Measurements from ENCODE around the gene ADAMTS2. TPM values are rescaled to one million over a fixed set of nuclear protein-coding genes. Genes with fewer than 3 reads are reported as not detected.
A peak's percentile ranks its signal among the peaks of the same experiment; 100 is the strongest.

ADAMTS2 gene
- total RNA-seq, 1 donor from 2014 or later = 1.2 TPM

GRCh38 chr5:179128041-179128365 lies 217.3 kb downstream of the ADAMTS2 start:
- Histone ChIP-seq H3K27ac (no peak overlapping the region), H3K4me1 (no peaks in the 10 kb centered on the region), H3K9ac (no peak overlapping the region), H4K20me1 (ENCODE audit: low read depth) (no peaks in the 10 kb centered on the region), H3K9me3 (ENCODE audit: low read depth) (no peaks in the 10 kb centered on the region), H3K4me3 (no peak overlapping the region), H3K4me2 (no peak overlapping the region), H3F3A (ENCODE audit: low read depth) (no peaks in the 10 kb centered on the region), H3K79me2 (ENCODE audit: low read depth) (no peaks in the 10 kb centered on the region), H3K36me3 (no peaks in the 10 kb centered on the region), H3K27me3 (no peaks in the 10 kb centered on the region), H2AFZ (replicated peaks) (no peak overlapping the region)
- Mint-ChIP-seq H3K27ac (peak overlapping the region; percentile 57), H3K4me3 (no peak overlapping the region), H3K36me3 (peaks cover 4% of the 10 kb centered on the region), H3K4me1 (no peaks in the 10 kb centered on the region), H3K9me3 (peaks cover 26% of the 10 kb centered on the region), H3K27me3 (ENCODE audit: insufficient read depth, low read depth) (peaks cover 4% of the 10 kb centered on the region)
- TF ChIP-seq EZH2phosphoT487 (IDR thresholded peaks at IDR 0.05) = no peak
- TF ChIP-seq EZH2 (IDR thresholded peaks at IDR 0.05) = no peak
- no peak for TF ChIP-seq CTCF (IDR thresholded peaks at IDR 0.05)
- DNase-seq (ENCODE audit: low spot score) = no peak

DNA sequence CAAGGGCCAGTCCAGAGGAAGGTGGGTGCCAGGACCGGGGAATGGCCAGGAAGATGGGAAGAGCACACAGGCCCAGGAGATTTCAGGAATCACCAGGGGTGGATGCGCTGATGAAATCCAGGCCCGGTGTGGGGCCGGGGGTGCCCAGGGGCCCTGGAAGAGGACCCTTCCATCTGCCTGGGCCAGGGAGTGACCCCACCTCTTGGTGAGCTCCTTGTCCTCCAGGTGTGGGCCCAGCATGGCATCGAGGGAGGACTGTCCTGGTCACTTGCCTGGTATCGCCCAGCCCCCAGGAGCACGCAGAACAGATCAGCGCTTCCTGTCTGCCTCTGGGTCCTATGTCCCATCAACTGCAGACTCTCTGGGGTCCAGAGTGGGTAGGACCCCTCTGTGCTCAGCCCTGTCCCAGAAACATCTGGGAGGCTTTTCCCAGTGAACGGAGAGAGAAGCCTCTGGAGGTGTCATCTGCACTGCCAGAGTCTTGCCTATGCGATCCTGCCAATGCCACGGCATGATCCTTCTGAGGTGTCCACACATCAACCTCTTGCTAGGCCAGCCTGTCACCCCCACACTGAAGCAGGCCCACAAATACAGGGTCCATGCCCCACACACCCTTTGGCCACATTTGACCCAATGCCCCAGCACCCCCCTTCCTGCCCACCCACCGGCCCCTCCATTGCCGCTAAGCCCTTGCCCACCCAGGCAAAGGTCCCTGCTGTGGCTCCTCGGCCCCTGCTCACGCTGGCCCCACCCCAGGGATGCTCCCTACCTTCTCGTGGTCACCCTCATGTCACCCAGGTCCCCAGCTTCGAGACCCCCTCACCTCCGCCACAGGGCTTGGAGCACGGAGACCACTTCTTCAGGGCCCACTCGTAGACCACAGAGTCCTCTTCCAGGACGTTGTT lies 217.9 kb downstream of the ADAMTS2 start:
- Histone ChIP-seq H3K27me3 (no peaks in the 10 kb centered on the region), H3K4me2 (no peak overlapping the region), H3K9me3 (ENCODE audit: low read depth) (no peaks in the 10 kb centered on the region), H3K9ac (no peak overlapping the region), H3K36me3 (no peaks in the 10 kb centered on the region), H3K4me1 (no peaks in the 10 kb centered on the region), H3K4me3 (no peak overlapping the region), H3K79me2 (ENCODE audit: low read depth) (no peaks in the 10 kb centered on the region), H3F3A (ENCODE audit: low read depth) (no peaks in the 10 kb centered on the region), H2AFZ (replicated peaks) (no peak overlapping the region), H3K27ac (no peak overlapping the region), H4K20me1 (ENCODE audit: low read depth) (no peaks in the 10 kb centered on the region)
- Mint-ChIP-seq H3K36me3 (no peaks in the 10 kb centered on the region), H3K4me3 (no peak overlapping the region), H3K27me3 (ENCODE audit: insufficient read depth, low read depth) (peaks cover 3% of the 10 kb centered on the region), H3K4me1 (no peaks in the 10 kb centered on the region), H3K27ac (peak overlapping the region; percentile 57), H3K9me3 (peaks cover 23% of the 10 kb centered on the region)
- TF ChIP-seq CTCF (IDR thresholded peaks at IDR 0.05) (no peak), EZH2phosphoT487 (IDR thresholded peaks at IDR 0.05) (no peak), EZH2 (IDR thresholded peaks at IDR 0.05) (no peak)
- DNase-seq (ENCODE audit: low spot score) = no peak

- peaks cover 23% of the 10 kb centered on the region for H3K9me3 Mint-ChIP-seq
These were observed 218.7 kb downstream of the ADAMTS2 start for GRCh38 chr5:179126506-179126991.

More at GRCh38 chr5:179126506-179126991, 218.7 kb downstream of the ADAMTS2 start:
- Histone ChIP-seq H3K36me3 (no peaks in the 10 kb centered on the region), H2AFZ (replicated peaks) (no peak overlapping the region), H3K27ac (no peak overlapping the region), H3K27me3 (no peaks in the 10 kb centered on the region), H3F3A (ENCODE audit: low read depth) (no peaks in the 10 kb centered on the region), H3K4me3 (no peak overlapping the region), H3K4me1 (no peaks in the 10 kb centered on the region), H4K20me1 (ENCODE audit: low read depth) (no peaks in the 10 kb centered on the region), H3K9ac (no peak overlapping the region), H3K79me2 (ENCODE audit: low read depth) (no peaks in the 10 kb centered on the region), H3K9me3 (ENCODE audit: low read depth) (no peaks in the 10 kb centered on the region), H3K4me2 (no peak overlapping the region)
- DNase-seq (ENCODE audit: low spot score) = no peak
- Mint-ChIP-seq H3K27ac (no peak overlapping the region), H3K4me3 (no peak overlapping the region), H3K4me1 (no peaks in the 10 kb centered on the region), H3K36me3 (no peaks in the 10 kb centered on the region), H3K27me3 (ENCODE audit: insufficient read depth, low read depth) (peaks cover 3% of the 10 kb centered on the region)
- TF ChIP-seq EZH2 (IDR thresholded peaks at IDR 0.05) (no peak), EZH2phosphoT487 (IDR thresholded peaks at IDR 0.05) (no peak), CTCF (IDR thresholded peaks at IDR 0.05) (no peak)

All from neural progenitor cell (in vitro differentiated cells).